ENCODE data around the gene AVEN. TPM values are rescaled to one million over a fixed set of nuclear protein-coding genes. Genes with fewer than 3 reads are reported as not detected.
A peak's percentile ranks its signal among the peaks of the same experiment; 100 is the strongest.

The AVEN gene
- total RNA-seq, 1 donor from 2014 or later, result 13.8 TPM

- Mint-ChIP-seq H3K36me3 (ENCODE audit: unreplicated experiment) (no peaks in the 10 kb centered on the region), H3K9me3 (ENCODE audit: unreplicated experiment) (no peaks in the 10 kb centered on the region), H3K27ac (ENCODE audit: unreplicated experiment) (peak overlapping the region; percentile 65), H3K4me3 (ENCODE audit: unreplicated experiment) (no peak overlapping the region), H3K27me3 (ENCODE audit: unreplicated experiment) (no peaks in the 10 kb centered on the region), H3K4me1 (ENCODE audit: low read depth, unreplicated experiment) (peaks cover 26% of the 10 kb centered on the region)
- TF ChIP-seq CTCF (IDR thresholded peaks at IDR 0.05; ENCODE audit: partially characterized antibody, unreplicated experiment), result no peak
- no peak for DNase-seq
Measured at GRCh38 chr15:33872416-33873106, 166.4 kb downstream of the AVEN start.

- no peak overlapping the region for H3K4me3 Mint-ChIP-seq (ENCODE audit: unreplicated experiment)
- no peaks in the 10 kb centered on the region for H3K9me3 Mint-ChIP-seq (ENCODE audit: unreplicated experiment)
- peak overlapping the region; percentile 65 for H3K27ac Mint-ChIP-seq (ENCODE audit: unreplicated experiment)
- peaks cover 26% of the 10 kb centered on the region for H3K4me1 Mint-ChIP-seq (ENCODE audit: low read depth, unreplicated experiment)
- no peak for DNase-seq
- H3K27me3 Mint-ChIP-seq (ENCODE audit: unreplicated experiment), result no peaks in the 10 kb centered on the region
- no peaks in the 10 kb centered on the region for H3K36me3 Mint-ChIP-seq (ENCODE audit: unreplicated experiment)
- no peak for TF ChIP-seq CTCF (IDR thresholded peaks at IDR 0.05; ENCODE audit: partially characterized antibody, unreplicated experiment)
Measured at GRCh38 chr15:33871980-33872379, 167.0 kb downstream of the AVEN start.

- no peak overlapping the region for H3K4me3 Mint-ChIP-seq (ENCODE audit: unreplicated experiment)
- H3K27ac Mint-ChIP-seq (ENCODE audit: unreplicated experiment), result no peak overlapping the region
- no peaks in the 10 kb centered on the region for H3K9me3 Mint-ChIP-seq (ENCODE audit: unreplicated experiment)
- H3K27me3 Mint-ChIP-seq (ENCODE audit: unreplicated experiment), result no peaks in the 10 kb centered on the region
- no peak for TF ChIP-seq CTCF (IDR thresholded peaks at IDR 0.05; ENCODE audit: partially characterized antibody, unreplicated experiment)
- no peaks in the 10 kb centered on the region for H3K36me3 Mint-ChIP-seq (ENCODE audit: unreplicated experiment)
- no peak for DNase-seq
- no peaks in the 10 kb centered on the region for H3K4me1 Mint-ChIP-seq (ENCODE audit: low read depth, unreplicated experiment)
Measured at GRCh38 chr15:33866101-33866737, 172.8 kb downstream of the AVEN start.

GRCh38 chr15:33865416-33865815 is 173.6 kb downstream of the AVEN start:
- H3K27me3 Mint-ChIP-seq (ENCODE audit: unreplicated experiment), result no peaks in the 10 kb centered on the region
- no peaks in the 10 kb centered on the region for H3K9me3 Mint-ChIP-seq (ENCODE audit: unreplicated experiment)

More at GRCh38 chr15:33865416-33865815, 173.6 kb downstream of the AVEN start:
- no peak overlapping the region for H3K27ac Mint-ChIP-seq (ENCODE audit: unreplicated experiment)
- no peak overlapping the region for H3K4me3 Mint-ChIP-seq (ENCODE audit: unreplicated experiment)
- no peaks in the 10 kb centered on the region for H3K4me1 Mint-ChIP-seq (ENCODE audit: low read depth, unreplicated experiment)
- H3K36me3 Mint-ChIP-seq (ENCODE audit: unreplicated experiment), result no peaks in the 10 kb centered on the region
- no peak for DNase-seq
- no peak for TF ChIP-seq CTCF (IDR thresholded peaks at IDR 0.05; ENCODE audit: partially characterized antibody, unreplicated experiment)
